HEK293 (cell line): Measurements from ENCODE around the gene FSD1.

Source experiments
- CTCF ChIA-PET: fragments of 350-600 bp; formaldehyde crosslinking; extraction: SDS; loops from one replicate; lab custom pipeline; 2021; ENCODE audit warnings: antibody characterized with exemption; lab: Yijun Ruan, JAX
- POLR2A ChIA-PET: fragments of 300-600 bp; formaldehyde crosslinking; extraction: SDS; loops from one replicate; lab custom pipeline; 2020; ENCODE audit warnings: antibody characterized with exemption, inconsistent platforms; lab: Yijun Ruan, JAX
- H3K27ac ChIP-seq: fragments of 200-500 bp; sonication (Bioruptor generic); 2 replicates; pipeline ENCODE4 v1.5.1; 2014; ENCODE audit warnings: low read depth, low read length, control low read depth, inconsistent platforms; ENCODE audit errors: extremely low read depth
- H3K36me3 ChIP-seq, 2 experiments: fragments of 200-500 bp in 1 of 2; sonication (Bioruptor generic) in 1 of 2; 1 replicate in 1 of 2; 2 replicates in 1 of 2; pipeline ENCODE4 v1.5.1; 2014 to 2017; ENCODE audit warnings: inconsistent platforms in 2 of 2, low read length in 2 of 2; ENCODE audit not compliant: control insufficient read depth in 2 of 2, insufficient read depth in 1 of 2
- H3K4me1 ChIP-seq: fragments of 200-500 bp; sonication (Bioruptor generic); 2 replicates; pipeline ENCODE4 v1.5.1; 2014; ENCODE audit warnings: mild to moderate bottlenecking, low read length, inconsistent platforms; ENCODE audit not compliant: control insufficient read depth, insufficient read depth
- H3K4me3 ChIP-seq: 2 replicates; pipeline ENCODE4 v1.5.1; 2011; ENCODE audit warnings: low read depth, mild to moderate bottlenecking, control low read depth, low read length, moderate library complexity
- H3K9me3 ChIP-seq: fragments of 200-500 bp; sonication (Bioruptor generic); 2 replicates; pipeline ENCODE4 v1.5.1; 2014; ENCODE audit warnings: low read depth, low read length, inconsistent platforms; ENCODE audit not compliant: control insufficient read depth, insufficient read depth
- CTCF ChIP-seq: fragments of 450-650 bp; formaldehyde crosslinking; IDR thresholded peaks from 2 replicates; pipeline ENCODE4 v1.5.1; 2016; ENCODE audit warnings: missing biosample characterization, missing genetic modification characterization
- GLI2 ChIP-seq: fragments of 450-650 bp; formaldehyde crosslinking; IDR thresholded peaks from 2 replicates; pipeline ENCODE4; 2017; ENCODE audit warnings: missing biosample characterization, missing genetic modification characterization, low read depth, borderline replicate concordance
- GLIS1 ChIP-seq: fragments of 450-650 bp; formaldehyde crosslinking; IDR thresholded peaks from 2 replicates; pipeline ENCODE4 v1.5.1; 2016; ENCODE audit warnings: missing biosample characterization, missing genetic modification characterization
- GLIS2 ChIP-seq: fragments of 450-650 bp; formaldehyde crosslinking; IDR thresholded peaks from 2 replicates; pipeline ENCODE4 v1.5.1; 2016; ENCODE audit warnings: missing biosample characterization, missing genetic modification characterization
- HOXA7 ChIP-seq: sonication (generic); formaldehyde crosslinking; IDR thresholded peaks from 2 replicates; pipeline ENCODE4 v1.8.1; 2022; ENCODE audit warnings: missing genetic modification reagents, borderline replicate concordance
- IKZF3 ChIP-seq: fragments of 450-650 bp; IDR thresholded peaks from 2 replicates; pipeline ENCODE4 v1.5.0; 2018; ENCODE audit warnings: missing biosample characterization, mild to moderate bottlenecking, missing genetic modification characterization, moderate library complexity
- PRDM6 ChIP-seq: fragments of 450-650 bp; formaldehyde crosslinking; IDR thresholded peaks from 2 replicates; pipeline ENCODE4 v1.5.1; 2017; ENCODE audit warnings: missing biosample characterization, missing genetic modification characterization
- SP2 ChIP-seq: fragments of 450-650 bp; formaldehyde crosslinking; IDR thresholded peaks from 2 replicates; pipeline ENCODE4 v1.5.1; 2016; ENCODE audit warnings: missing biosample characterization, missing genetic modification characterization
- ZEB2 ChIP-seq: fragments of 450-650 bp; formaldehyde crosslinking; IDR thresholded peaks from 2 replicates; pipeline ENCODE4 v1.5.1; 2016; ENCODE audit warnings: missing biosample characterization, missing genetic modification characterization
- ZNF239 ChIP-seq: fragments of 450-650 bp; formaldehyde crosslinking; IDR thresholded peaks from 2 replicates; pipeline ENCODE4 v1.5.1; 2016; ENCODE audit warnings: missing biosample characterization, missing genetic modification characterization
- ZNF280C ChIP-seq: fragments of 450-650 bp; formaldehyde crosslinking; IDR thresholded peaks from 2 replicates; pipeline ENCODE4 v1.5.1; 2016; ENCODE audit warnings: missing biosample characterization, missing genetic modification characterization
- ZNF362 ChIP-seq: fragments of 450-650 bp; formaldehyde crosslinking; IDR thresholded peaks from 2 replicates; pipeline ENCODE4 v1.5.1; 2016; ENCODE audit warnings: missing biosample characterization, missing genetic modification characterization
- ZNF510 ChIP-seq: fragments of 450-650 bp; formaldehyde crosslinking; IDR thresholded peaks from 2 replicates; pipeline ENCODE4 v1.5.1; 2018; ENCODE audit warnings: mild to moderate bottlenecking, missing genetic modification characterization, missing biosample characterization; ENCODE audit not compliant: insufficient replicate concordance
- ZNF664 ChIP-seq: fragments of 450-650 bp; formaldehyde crosslinking; IDR thresholded peaks from 2 replicates; pipeline ENCODE4 v1.5.1; 2016; ENCODE audit warnings: missing biosample characterization, missing genetic modification characterization
- ZNF76 ChIP-seq: fragments of 450-650 bp; formaldehyde crosslinking; IDR thresholded peaks from 2 replicates; pipeline ENCODE4; 2016; ENCODE audit warnings: low read depth, missing biosample characterization, missing genetic modification characterization, borderline replicate concordance
- ZNF768 ChIP-seq: fragments of 450-650 bp; formaldehyde crosslinking; IDR thresholded peaks from 2 replicates; pipeline ENCODE4 v1.5.1; 2018; ENCODE audit warnings: missing biosample characterization, mild to moderate bottlenecking, missing genetic modification characterization
- ZSCAN23 ChIP-seq: fragments of 450-650 bp; formaldehyde crosslinking; IDR thresholded peaks from 2 replicates; pipeline ENCODE4 v1.5.1; 2016; ENCODE audit warnings: missing biosample characterization, missing genetic modification characterization
- ZSCAN30 ChIP-seq: fragments of 450-650 bp; IDR thresholded peaks from 2 replicates; pipeline ENCODE4 v1.5.1; 2018; ENCODE audit warnings: missing biosample characterization, mild to moderate bottlenecking, missing genetic modification characterization, moderate library complexity
- ZSCAN5A ChIP-seq: fragments of 450-650 bp; formaldehyde crosslinking; IDR thresholded peaks from 2 replicates; pipeline ENCODE4 v1.5.1; 2016; ENCODE audit warnings: missing biosample characterization, missing genetic modification characterization
- TF ChIP-seq, protein P1 (sequence below): fragments of 450-650 bp; formaldehyde crosslinking; IDR thresholded peaks from 2 replicates; pipeline ENCODE4 v1.5.1; 2017; ENCODE audit warnings: missing biosample characterization, missing genetic modification characterization
- TF ChIP-seq, protein P2 (sequence below): fragments of 450-650 bp; formaldehyde crosslinking; IDR thresholded peaks from 2 replicates; pipeline ENCODE4 v1.5.1; 2016; ENCODE audit warnings: missing biosample characterization, missing genetic modification characterization

FSD1 gene

GRCh38 chr19:4362101-4362828 is 57.9 kb downstream of the FSD1 start (continued):
- no peak for TF ChIP-seq ZNF510 (tag by site-specific recombination)
- no peak for TF ChIP-seq ZNF239
- no peak for TF ChIP-seq HOXA7

DNA sequence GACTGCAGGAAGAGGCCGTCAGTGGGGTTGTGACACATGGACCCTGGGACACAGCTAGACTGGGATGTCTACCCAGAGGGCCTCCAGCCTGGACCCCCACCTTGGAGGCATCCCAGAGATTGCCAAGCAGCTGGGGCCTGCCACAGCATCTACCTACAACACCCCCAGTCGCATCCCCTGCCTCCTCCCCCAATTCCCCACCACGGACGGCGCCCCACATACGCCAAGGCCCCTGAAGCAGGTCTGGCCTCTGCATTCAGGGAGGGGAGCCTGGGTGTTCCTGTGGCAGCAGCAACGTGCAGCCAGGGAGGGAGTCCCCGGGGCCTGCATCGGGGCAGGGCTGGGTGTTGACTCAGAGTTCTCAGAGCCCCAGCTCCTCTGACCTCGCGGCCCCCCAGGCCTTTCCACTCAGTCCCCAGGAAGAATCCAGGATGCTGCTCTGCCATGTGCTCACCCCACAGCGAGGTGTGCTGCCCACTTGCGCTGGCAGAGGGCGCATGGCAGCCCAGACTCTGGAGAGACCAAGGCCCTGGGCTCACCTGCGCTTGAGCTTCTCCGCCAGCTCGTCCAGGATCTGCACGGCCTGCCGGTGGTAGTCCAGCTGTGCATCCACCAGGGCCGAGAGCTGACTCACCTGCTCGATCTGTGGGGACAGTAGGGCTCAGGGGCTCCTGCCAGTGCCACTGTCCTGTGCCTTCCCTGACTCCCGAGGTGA is 58.6 kb downstream of the FSD1 start:
- H3K4me3 ChIP-seq: no peak overlapping the region
- no peak overlapping the region for H3K27ac ChIP-seq
- ChIA-PET CTCF (interaction anchor here (0.5 to 2.7 kb wide), 6 partner anchors 10 to 427 kb away, joined by 3 to 17 read pairs (median 9); partner anchors contain the start of gene SH3GL1), POLR2A (interaction anchor here (1.2 to 3.6 kb wide), 4 partner anchors 13 to 96 kb away, joined by 3 to 15 read pairs (median 4); partner anchors contain the start of gene MPND)
- H3K4me1 ChIP-seq: no peaks in the 10 kb centered on the region
- H3K9me3 ChIP-seq: no peaks in the 10 kb centered on the region
- H3K36me3 ChIP-seq: peaks cover 9 to 86% of the 10 kb centered on the region in 2 experiments; a peak in 2 of 3 replicates
- TF ChIP-seq ZNF664 (tag by site-specific recombination): no peak
- TF ChIP-seq SP2 (tag by site-specific recombination): no peak
- TF ChIP-seq ZSCAN30 (tag by site-specific recombination): no peak
- TF ChIP-seq ZNF280C: no peak
- no peak for TF ChIP-seq PRDM6 (tag by site-specific recombination)
- TF ChIP-seq ZNF239: no peak
- TF ChIP-seq HOXA7: no peak
- peak; percentile 31 for TF ChIP-seq GLIS1
- TF ChIP-seq ZNF768 (tag by site-specific recombination): no peak
- TF ChIP-seq ZEB2 (tag by site-specific recombination): no peak
- no peak for TF ChIP-seq IKZF3
- no peak for TF ChIP-seq ZSCAN5A (tag by site-specific recombination)
- TF ChIP-seq CTCF (tag by site-specific recombination): peak; percentile 59
- TF ChIP-seq ZNF76 (tag by site-specific recombination): no peak
- no peak for TF ChIP-seq ZSCAN23 (tag by site-specific recombination)
- peak; percentile 32; the same call in 1 of the 2 replicates for TF ChIP-seq GLIS2
- no peak for TF ChIP-seq ZNF362
- no peak for TF ChIP-seq GLI2 (tag by site-specific recombination)
- TF ChIP-seq, protein P1, sequence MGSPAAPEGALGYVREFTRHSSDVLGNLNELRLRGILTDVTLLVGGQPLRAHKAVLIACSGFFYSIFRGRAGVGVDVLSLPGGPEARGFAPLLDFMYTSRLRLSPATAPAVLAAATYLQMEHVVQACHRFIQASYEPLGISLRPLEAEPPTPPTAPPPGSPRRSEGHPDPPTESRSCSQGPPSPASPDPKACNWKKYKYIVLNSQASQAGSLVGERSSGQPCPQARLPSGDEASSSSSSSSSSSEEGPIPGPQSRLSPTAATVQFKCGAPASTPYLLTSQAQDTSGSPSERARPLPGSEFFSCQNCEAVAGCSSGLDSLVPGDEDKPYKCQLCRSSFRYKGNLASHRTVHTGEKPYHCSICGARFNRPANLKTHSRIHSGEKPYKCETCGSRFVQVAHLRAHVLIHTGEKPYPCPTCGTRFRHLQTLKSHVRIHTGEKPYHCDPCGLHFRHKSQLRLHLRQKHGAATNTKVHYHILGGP (tag by site-specific recombination): no peak
- TF ChIP-seq, protein P2, sequence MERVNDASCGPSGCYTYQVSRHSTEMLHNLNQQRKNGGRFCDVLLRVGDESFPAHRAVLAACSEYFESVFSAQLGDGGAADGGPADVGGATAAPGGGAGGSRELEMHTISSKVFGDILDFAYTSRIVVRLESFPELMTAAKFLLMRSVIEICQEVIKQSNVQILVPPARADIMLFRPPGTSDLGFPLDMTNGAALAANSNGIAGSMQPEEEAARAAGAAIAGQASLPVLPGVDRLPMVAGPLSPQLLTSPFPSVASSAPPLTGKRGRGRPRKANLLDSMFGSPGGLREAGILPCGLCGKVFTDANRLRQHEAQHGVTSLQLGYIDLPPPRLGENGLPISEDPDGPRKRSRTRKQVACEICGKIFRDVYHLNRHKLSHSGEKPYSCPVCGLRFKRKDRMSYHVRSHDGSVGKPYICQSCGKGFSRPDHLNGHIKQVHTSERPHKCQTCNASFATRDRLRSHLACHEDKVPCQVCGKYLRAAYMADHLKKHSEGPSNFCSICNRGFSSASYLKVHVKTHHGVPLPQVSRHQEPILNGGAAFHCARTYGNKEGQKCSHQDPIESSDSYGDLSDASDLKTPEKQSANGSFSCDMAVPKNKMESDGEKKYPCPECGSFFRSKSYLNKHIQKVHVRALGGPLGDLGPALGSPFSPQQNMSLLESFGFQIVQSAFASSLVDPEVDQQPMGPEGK: no peak
